Activated CD8-positive, alpha-beta memory T cell treated with anti-CD3 and anti-CD28 coated beads, Interleukin-2, amount 10 ng/mL, durations not matched to agents 7 days and 5 days (primary cell): ENCODE results near the gene DAB2IP. TPM values are rescaled to one million over a fixed set of nuclear protein-coding genes. Genes with fewer than 3 reads are reported as not detected.

Experiments
- ATAC-seq: fragments of 150-1000 bp; cut with Tn5 transposase; one replicate; pipeline ENCODE4 v1.10.0; 2021; ENCODE audit warnings: moderate library complexity
- CTCF ChIA-PET: fragments of 350-600 bp; sonication (Branson Sonifier 250); formaldehyde crosslinking; loops from one replicate; lab custom pipeline; 2021; ENCODE audit warnings: antibody characterized with exemption; lab: Charles Lee
- DNase-seq: peaks from one replicate; pipeline ENCODE4 v3.0.0-alpha.2; 2020
- H3K27ac Mint-ChIP-seq: one replicate; pipeline ENCODE4 v1.8.0; 2021; ENCODE audit warnings: mild to moderate bottlenecking, mixed read lengths
- H3K27me3 Mint-ChIP-seq: one replicate; pipeline ENCODE4 v1.8.0; 2021; ENCODE audit warnings: mixed read lengths
- H3K36me3 Mint-ChIP-seq: one replicate; pipeline ENCODE4 v1.8.0; 2021; ENCODE audit warnings: mild to moderate bottlenecking, mixed read lengths
- H3K4me1 Mint-ChIP-seq: one replicate; pipeline ENCODE4 v1.8.0; 2021; ENCODE audit warnings: mixed read lengths
- H3K4me3 Mint-ChIP-seq: one replicate; pipeline ENCODE4 v1.8.0; 2021; ENCODE audit warnings: mild to moderate bottlenecking, moderate library complexity, mixed read lengths
- H3K9me3 Mint-ChIP-seq: one replicate; pipeline ENCODE4 v1.8.0; 2022; ENCODE audit warnings: low read depth, mixed read lengths
- total RNA-seq, 2 experiments: library from RNA; stranded (reverse); gene quantifications; one replicate each; pipeline ENCODE4 v1.2.3, GENCODE V29; 2021

Gene DAB2IP
- total RNA-seq, 2 experiments from 2014 or later: 0.07 to 0.18 TPM

- Mint-ChIP-seq H3K4me1 (peaks cover 3% of the 10 kb centered on the region), H3K9me3 (no peaks in the 10 kb centered on the region), H3K36me3 (no peaks in the 10 kb centered on the region), H3K27ac (no peak overlapping the region), H3K27me3 (no peaks in the 10 kb centered on the region), H3K4me3 (no peak overlapping the region)
- DNase-seq (no peak), ATAC-seq (no peak)
- CTCF ChIA-PET: no interaction called here
Measured at GRCh38 chr9:121823451-121824169, 172.2 kb downstream of the DAB2IP start.

GRCh38 chr9:121824651-121825030 is 173.2 kb downstream of the DAB2IP start:
- peaks cover 3% of the 10 kb centered on the region for H3K4me1 Mint-ChIP-seq
- no peak overlapping the region for H3K27ac Mint-ChIP-seq
- CTCF ChIA-PET: no interaction called here
- H3K36me3 Mint-ChIP-seq: no peaks in the 10 kb centered on the region
- no peaks in the 10 kb centered on the region for H3K27me3 Mint-ChIP-seq
- H3K4me3 Mint-ChIP-seq: no peak overlapping the region
- DNase-seq (no peak), ATAC-seq (no peak)
- no peaks in the 10 kb centered on the region for H3K9me3 Mint-ChIP-seq

GRCh38 chr9:121825031-121825691 is 173.7 kb downstream of the DAB2IP start:
- Mint-ChIP-seq H3K4me1 (peaks cover 3% of the 10 kb centered on the region), H3K9me3 (no peaks in the 10 kb centered on the region), H3K4me3 (no peak overlapping the region), H3K36me3 (no peaks in the 10 kb centered on the region), H3K27me3 (no peaks in the 10 kb centered on the region), H3K27ac (no peak overlapping the region)
- no peak for DNase-seq
- CTCF ChIA-PET: no interaction called here
- ATAC-seq: no peak

DNA sequence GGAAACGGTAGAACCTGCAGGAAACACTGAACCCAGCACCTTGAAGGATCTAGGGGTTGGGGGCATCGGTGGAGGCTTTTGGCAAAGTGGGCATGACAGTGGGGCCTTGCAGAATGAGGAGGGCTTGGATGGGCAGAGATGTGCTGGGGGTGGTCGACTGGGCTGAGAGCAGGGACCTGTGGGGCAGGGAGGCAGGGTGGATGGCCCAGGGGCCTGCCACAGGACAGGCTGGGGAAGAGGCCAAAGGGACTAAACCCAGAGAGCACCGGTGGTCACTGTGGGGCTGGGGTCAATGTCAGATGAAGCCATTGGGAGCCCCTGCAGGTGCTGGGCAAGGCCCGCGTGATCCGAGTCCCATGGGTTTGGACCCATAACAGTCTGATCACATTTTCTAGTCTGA is 175.3 kb downstream of the DAB2IP start:
- Mint-ChIP-seq H3K4me3 (no peak overlapping the region), H3K4me1 (peaks cover 3% of the 10 kb centered on the region), H3K27me3 (no peaks in the 10 kb centered on the region), H3K9me3 (no peaks in the 10 kb centered on the region), H3K27ac (no peak overlapping the region), H3K36me3 (no peaks in the 10 kb centered on the region)
- CTCF ChIA-PET: no interaction called here
- ATAC-seq: no peak
- DNase-seq: no peak

- no peak for DNase-seq
- Mint-ChIP-seq H3K9me3 (no peaks in the 10 kb centered on the region), H3K27ac (no peak overlapping the region), H3K36me3 (no peaks in the 10 kb centered on the region), H3K4me3 (no peak overlapping the region), H3K27me3 (no peaks in the 10 kb centered on the region), H3K4me1 (no peaks in the 10 kb centered on the region)
- no peak for ATAC-seq
- CTCF ChIA-PET: no interaction called here
Measured at GRCh38 chr9:121827251-121827967, 176.0 kb downstream of the DAB2IP start.

DNA sequence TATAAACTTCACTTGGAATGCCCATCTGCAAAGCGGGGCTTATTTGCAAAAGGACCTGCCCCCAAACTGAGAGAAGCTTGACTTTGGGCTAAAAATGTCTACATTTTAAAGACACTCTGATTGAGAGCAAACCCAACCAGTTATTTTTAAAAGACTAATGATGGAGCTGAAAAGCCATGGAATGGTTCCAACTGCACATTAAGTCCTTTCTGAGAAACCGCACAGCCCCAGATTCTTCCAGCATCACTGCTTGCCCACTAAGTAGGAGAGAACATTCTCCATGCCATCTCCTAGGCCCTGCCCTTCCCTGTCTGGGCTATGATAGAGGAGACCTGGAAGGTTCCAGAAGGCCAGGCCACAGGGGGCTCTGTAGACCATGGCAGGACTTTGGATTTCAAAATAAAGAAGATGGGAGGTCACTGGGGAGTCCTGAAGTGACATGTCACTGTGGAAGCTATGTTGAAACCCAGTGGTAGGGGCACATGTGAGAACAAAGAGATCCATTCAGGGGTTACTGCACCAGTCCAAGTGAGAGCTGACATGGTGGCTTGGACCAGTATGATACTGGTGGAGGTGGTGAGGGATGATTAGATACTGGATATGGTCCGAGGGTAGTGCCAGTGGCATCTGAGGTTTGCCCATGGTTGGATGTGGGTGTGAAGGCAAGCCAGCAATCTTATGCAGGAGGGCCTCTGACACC is 179.2 kb downstream of the DAB2IP start:
- no peak for ATAC-seq
- no peaks in the 10 kb centered on the region for H3K9me3 Mint-ChIP-seq
- CTCF ChIA-PET: no interaction called here
- H3K27me3 Mint-ChIP-seq: no peaks in the 10 kb centered on the region
- H3K36me3 Mint-ChIP-seq: no peaks in the 10 kb centered on the region
- no peaks in the 10 kb centered on the region for H3K4me1 Mint-ChIP-seq
- H3K27ac Mint-ChIP-seq: no peak overlapping the region
- DNase-seq: no peak
- no peak overlapping the region for H3K4me3 Mint-ChIP-seq

DNA sequence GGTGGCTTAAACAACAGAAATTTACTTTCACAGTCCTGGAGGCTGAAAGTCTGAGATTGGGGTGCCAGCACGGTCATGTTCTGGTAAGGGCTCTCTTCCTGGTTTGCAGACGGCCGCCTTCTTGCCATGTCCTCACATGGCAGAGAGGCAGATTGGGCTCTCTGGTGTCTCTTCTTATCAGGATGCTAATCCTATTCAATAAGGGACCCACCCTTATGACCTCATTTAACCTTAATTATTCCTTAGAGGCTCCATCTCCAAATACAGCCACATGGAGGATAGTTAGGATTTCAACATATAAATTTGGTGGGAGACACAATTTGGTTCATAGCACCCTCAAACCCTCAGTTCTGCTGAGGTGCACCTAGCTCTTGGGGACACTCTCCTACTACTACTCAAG is 180.4 kb downstream of the DAB2IP start:
- no peaks in the 10 kb centered on the region for H3K27me3 Mint-ChIP-seq
- DNase-seq (peak; percentile 4), ATAC-seq (no peak)
- no peak overlapping the region for H3K27ac Mint-ChIP-seq
- no peaks in the 10 kb centered on the region for H3K9me3 Mint-ChIP-seq
- H3K4me1 Mint-ChIP-seq: no peaks in the 10 kb centered on the region
- CTCF ChIA-PET: no interaction called here
- H3K36me3 Mint-ChIP-seq: no peaks in the 10 kb centered on the region
- H3K4me3 Mint-ChIP-seq: no peak overlapping the region

DNA sequence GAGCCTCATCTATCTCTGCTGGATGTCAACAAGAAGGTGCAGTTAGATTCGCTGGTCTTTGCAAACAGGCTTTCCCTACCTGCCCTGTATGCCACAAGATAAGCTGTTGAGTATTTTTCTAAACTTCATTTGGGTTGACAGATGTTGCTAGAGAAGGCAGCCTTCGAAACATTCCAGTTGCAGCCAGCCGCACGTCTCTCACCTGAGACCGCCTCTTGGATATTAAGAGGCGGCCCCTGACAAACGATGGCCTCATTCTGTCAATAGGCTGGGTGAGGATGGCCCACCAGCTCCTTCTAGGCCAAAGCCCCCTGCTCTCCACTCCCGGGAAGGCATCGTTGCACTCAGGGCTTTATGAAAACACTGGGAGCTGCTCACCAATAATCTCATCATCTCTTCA is 181.6 kb downstream of the DAB2IP start:
- H3K4me3 Mint-ChIP-seq: no peak overlapping the region
- CTCF ChIA-PET: no interaction called here
- H3K9me3 Mint-ChIP-seq: no peaks in the 10 kb centered on the region
- H3K4me1 Mint-ChIP-seq: no peaks in the 10 kb centered on the region
- ATAC-seq (no peak), DNase-seq (peak; percentile 12)
- no peaks in the 10 kb centered on the region for H3K36me3 Mint-ChIP-seq
- no peaks in the 10 kb centered on the region for H3K27me3 Mint-ChIP-seq
- H3K27ac Mint-ChIP-seq: no peak overlapping the region

Other genes with a start within 250 kb of the DAB2IP start
- 1 to 10 TPM in 1 of 2 experiments, not detected in 1; 1.6 TPM for gene GGTA1, start 151.8 kb upstream of the DAB2IP start, total RNA-seq